ENCODE data around the gene MESD. TPM values are rescaled to one million over a fixed set of nuclear protein-coding genes. Genes with fewer than 3 reads are reported as not detected.

MESD gene
- total and polyA plus RNA-seq, 9 of the 15 experiments (the other 6 are each of a cell fraction or from before 2014, with no cell fraction given) = 11.3 to 39.7 (median 22.8) TPM

- TF ChIP-seq ZMIZ1 (IDR thresholded peaks at IDR 0.05; ENCODE audit: low read depth in 2 of 2, low read length in 2 of 2) (no peak), BDP1 (IDR thresholded peaks at IDR 0.05; ENCODE audit: insufficient read depth, insufficient read length) (no peak), SMARCE1 (IDR thresholded peaks at IDR 0.05) (peak; percentile 56; the same call in 1 of the 2 replicates), ZBED1 (IDR thresholded peaks at IDR 0.05) (no peak), SIN3B (IDR thresholded peaks at IDR 0.05; ENCODE audit: low read depth) (no peak), KAT2B (IDR thresholded peaks at IDR 0.05; ENCODE audit: low read depth, low read length) (no peak), SMAD4 (CRISPR knock-in tag; conservative IDR thresholded peaks at IDR 0.05) (no peak), RCOR1 (IDR thresholded peaks at IDR 0.05; ENCODE audit: borderline replicate concordance in 1 of 2, low read depth in 2 of 2, low read length in 2 of 2) (0 out of 4 replicates have a peak, but pooled peaks of 1 of the 2 experiments have one; percentile 40), VEZF1 (CRISPR knock-in tag; IDR thresholded peaks at IDR 0.05) (no peak), C11orf30 (IDR thresholded peaks at IDR 0.05; ENCODE audit: low read depth) (peak; percentile 68), ZBTB8A (IDR thresholded peaks at IDR 0.05; ENCODE audit: partially characterized antibody) (no peak), NFE2L1 (tag; IDR thresholded peaks at IDR 0.05; ENCODE audit: borderline replicate concordance, low read depth) (0 out of 2 replicates have a peak, but pooled peaks have one; percentile 17), NFE2 (IDR thresholded peaks at IDR 0.05; ENCODE audit: low read depth) (peak; percentile 76), MAFF (IDR thresholded peaks at IDR 0.05; ENCODE audit: low read length) (peak; percentile 19; the same call in 1 of the 2 replicates), ZNF316 (IDR thresholded peaks at IDR 0.05) (peak; percentile 55), SMARCA4 (IDR thresholded peaks at IDR 0.05) (peak; percentile 68), ZC3H11A (IDR thresholded peaks at IDR 0.05; ENCODE audit: low read depth, low read length) (no peak), RERE (CRISPR knock-in tag; IDR thresholded peaks at IDR 0.05; ENCODE audit: borderline replicate concordance) (no peak)
Observed at GRCh38 chr15:80953953-80954778, 35.5 kb downstream of the MESD start (continued).
